ENCODE results near the gene NATD1. TPM values are rescaled to one million over a fixed set of nuclear protein-coding genes. Genes with fewer than 3 reads are reported as not detected.

The NATD1 gene
- total and polyA plus RNA-seq, 2 of the 8 experiments (the other 6 are each of a cell fraction or from before 2014, with no cell fraction given): 5.4 to 8.4 TPM

DNA sequence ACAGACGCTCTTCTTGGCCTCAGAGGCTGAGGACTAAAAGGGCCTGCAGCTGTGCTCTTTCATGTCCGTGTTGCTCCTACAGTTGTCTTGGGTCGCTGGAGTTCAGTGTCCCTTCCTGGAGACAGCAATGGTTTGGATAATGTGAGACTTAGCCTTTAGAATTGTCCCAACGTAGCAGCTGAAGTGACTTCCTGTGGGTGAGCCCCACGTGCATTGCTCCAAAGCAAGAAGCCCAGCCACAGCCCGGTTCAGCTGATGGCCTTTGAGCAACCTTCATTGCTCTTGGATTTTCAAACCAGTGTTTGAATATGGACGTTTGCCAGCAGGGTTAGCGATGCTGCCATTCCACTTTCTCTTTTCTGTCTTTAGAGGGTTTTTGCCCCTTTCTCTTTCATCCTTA, 59.0 kb downstream of the NATD1 start:
- no peaks in the 10 kb centered on the region for H3K23me2 ChIP-seq (ENCODE audit: low read depth, low read length)
- no peak overlapping the region for H3K4me2 ChIP-seq (ENCODE audit: insufficient read depth in 1 of 2, low read depth in 2 of 2, low read length in 2 of 2)
- peaks cover under 1 to 9% (median 2%) of the 10 kb centered on the region in 4 experiments; a peak in 6 of 7 replicates for H3K4me1 ChIP-seq (replicated peaks in 1 of 4; ENCODE audit: control insufficient read depth in 3 of 4, insufficient read depth in 4 of 4, low read length in 3 of 4)
- H3K9me3 ChIP-seq (ENCODE audit: insufficient read depth in 2 of 2, low read depth in 1 of 2, low read length in 1 of 2): no peaks in the 10 kb centered on the region
- CTCF ChIA-PET (ENCODE audit: partially characterized antibody): interaction anchor here (1.1 to 2.0 kb wide), 5 partner anchors 17 to 143 kb away, joined by 3 to 5 read pairs (median 4); no protein-coding TSS in a partner anchor
- H3K27ac ChIP-seq (ENCODE audit: low read depth, low read length): no peak overlapping the region
- H2BK15ac ChIP-seq (ENCODE audit: low read length): no peak overlapping the region
- no peak overlapping the region for H2BK5ac ChIP-seq (ENCODE audit: low read depth, low read length)
- H2BK12ac ChIP-seq (ENCODE audit: low read depth, low read length): no peak overlapping the region
- DNase-seq (ENCODE audit: low read depth in 1 of 2, low spot score in 2 of 2) (no peak), FAIRE-seq (no peak)
- 83% methylated on average over 8 of the region's 8 CpGs; no CpG with 5 or more reads in 1 of the 2 experiments for WGBS, 2 experiments (ENCODE audit: extremely low coverage in 1 of 2, insufficient coverage in 1 of 2, insufficient read length in 1 of 2, insufficient replicate concordance in 2 of 2, low coverage in 1 of 2, low lambda C conversion rate in 2 of 2, missing lambda C conversion rate in 1 of 2)
- H3K9ac ChIP-seq (replicated peaks in 1 of 4; ENCODE audit: extremely low read depth in 1 of 4, low read depth in 3 of 4, low read length in 3 of 4): no peak overlapping the region
- no peak overlapping the region for H2BK120ac ChIP-seq (replicated peaks; ENCODE audit: low read depth, low read length)
- no peak overlapping the region for H4K91ac ChIP-seq (replicated peaks; ENCODE audit: insufficient read length, low read length)
- peaks cover 14% of the 10 kb centered on the region; the same call in 1 of the 2 replicates for H3K79me1 ChIP-seq (ENCODE audit: low read depth, low read length)
- no peak overlapping the region for H3K18ac ChIP-seq (ENCODE audit: extremely low read depth, low read length)
- no peak overlapping the region for H3K4ac ChIP-seq (replicated peaks; ENCODE audit: insufficient read length, low read depth, low read length)
- H3K56ac ChIP-seq (replicated peaks; ENCODE audit: insufficient read length, low read depth, low read length): no peak overlapping the region
- peaks cover 3 to 15% of the 10 kb centered on the region in 2 experiments; a peak in 3 of 4 replicates for H3K79me2 ChIP-seq (ENCODE audit: control insufficient read depth in 1 of 2, insufficient read depth in 2 of 2, low read length in 2 of 2)
- H2AFZ ChIP-seq (ENCODE audit: low read length): no peak overlapping the region
- no peak overlapping the region for H2BK20ac ChIP-seq (ENCODE audit: low read length)
- no peak overlapping the region for H4K5ac ChIP-seq (ENCODE audit: insufficient read length, low read depth, low read length)
- H3K14ac ChIP-seq (ENCODE audit: insufficient read length): no peak overlapping the region
- no peak overlapping the region for H3K23ac ChIP-seq (ENCODE audit: insufficient read length)
- no peak overlapping the region for H2AK5ac ChIP-seq (ENCODE audit: low read depth, low read length)
- no peak overlapping the region for H3K4me3 ChIP-seq (ENCODE audit: extremely low read depth in 1 of 4, insufficient read depth in 2 of 4, low read depth in 3 of 4, low read length in 4 of 4)
- H4K8ac ChIP-seq (ENCODE audit: extremely low read depth, insufficient read depth, low read length): no peak overlapping the region
- peaks cover 9 to 16% of the 10 kb centered on the region in 2 experiments for H4K20me1 ChIP-seq (replicated peaks in 1 of 2; ENCODE audit: control insufficient read depth in 1 of 2, insufficient read depth in 2 of 2, low read length in 2 of 2)
- H3K27me3 ChIP-seq (replicated peaks in 1 of 4; ENCODE audit: control insufficient read depth in 3 of 4, extremely low read depth in 1 of 4, insufficient read depth in 3 of 4, low read length in 3 of 4): no peaks in the 10 kb centered on the region
- POLR2A ChIA-PET (ENCODE audit: partially characterized antibody): interaction anchor here (0.9 to 3.2 kb wide), 2 partner anchors 8 to 19 kb away, joined by 5 to 9 read pairs; no protein-coding TSS in a partner anchor
- H3K36me3 ChIP-seq (ENCODE audit: control insufficient read depth in 2 of 4, insufficient read depth in 4 of 4, low read length in 3 of 4): peaks cover 9 to 23% (median 11%) of the 10 kb centered on the region in 4 experiments; a peak in 7 of 8 replicates
- TF ChIP-seq SIN3A (conservative IDR thresholded peaks at IDR 0.05 in 1 of 2, IDR thresholded peaks at IDR 0.05 in 1 of 2; ENCODE audit: low read depth in 1 of 2, low read length in 2 of 2) (no peak), BACH1 (IDR thresholded peaks at IDR 0.05; ENCODE audit: low read length) (no peak), TCF12 (IDR thresholded peaks at IDR 0.05; ENCODE audit: low read depth, low read length) (no peak), POLR2A (IDR thresholded peaks at IDR 0.05; ENCODE audit: control extremely low read depth in 1 of 2, low read depth in 2 of 2, low read length in 2 of 2) (no peak), BRCA1 (IDR thresholded peaks at IDR 0.05; ENCODE audit: low read depth, low read length) (no peak), JUN (IDR thresholded peaks at IDR 0.05; ENCODE audit: low read depth, low read length) (no peak), SAP30 (IDR thresholded peaks at IDR 0.05; ENCODE audit: insufficient read depth, insufficient replicate concordance, low read length) (no peak), ASH2L (IDR thresholded peaks at IDR 0.05; ENCODE audit: low read length) (no peak), MAFK (IDR thresholded peaks at IDR 0.05; ENCODE audit: low read depth, low read length) (no peak)
- TF ChIP-seq, protein P1, sequence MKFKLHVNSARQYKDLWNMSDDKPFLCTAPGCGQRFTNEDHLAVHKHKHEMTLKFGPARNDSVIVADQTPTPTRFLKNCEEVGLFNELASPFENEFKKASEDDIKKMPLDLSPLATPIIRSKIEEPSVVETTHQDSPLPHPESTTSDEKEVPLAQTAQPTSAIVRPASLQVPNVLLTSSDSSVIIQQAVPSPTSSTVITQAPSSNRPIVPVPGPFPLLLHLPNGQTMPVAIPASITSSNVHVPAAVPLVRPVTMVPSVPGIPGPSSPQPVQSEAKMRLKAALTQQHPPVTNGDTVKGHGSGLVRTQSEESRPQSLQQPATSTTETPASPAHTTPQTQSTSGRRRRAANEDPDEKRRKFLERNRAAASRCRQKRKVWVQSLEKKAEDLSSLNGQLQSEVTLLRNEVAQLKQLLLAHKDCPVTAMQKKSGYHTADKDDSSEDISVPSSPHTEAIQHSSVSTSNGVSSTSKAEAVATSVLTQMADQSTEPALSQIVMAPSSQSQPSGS (IDR thresholded peaks at IDR 0.05; ENCODE audit: low read length): no peak
- TF ChIP-seq, protein P2, sequence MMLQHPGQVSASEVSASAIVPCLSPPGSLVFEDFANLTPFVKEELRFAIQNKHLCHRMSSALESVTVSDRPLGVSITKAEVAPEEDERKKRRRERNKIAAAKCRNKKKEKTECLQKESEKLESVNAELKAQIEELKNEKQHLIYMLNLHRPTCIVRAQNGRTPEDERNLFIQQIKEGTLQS (IDR thresholded peaks at IDR 0.05; ENCODE audit: insufficient read depth, low read depth, low read length): no peak
